ENCODE measurements around the gene NFS1.
"Not testable (repeated sequence)": the region's sequence is repeated elsewhere in the genome, so short reads cannot be mapped to it uniquely, and the experiment has no call there.

Gene NFS1

DNA sequence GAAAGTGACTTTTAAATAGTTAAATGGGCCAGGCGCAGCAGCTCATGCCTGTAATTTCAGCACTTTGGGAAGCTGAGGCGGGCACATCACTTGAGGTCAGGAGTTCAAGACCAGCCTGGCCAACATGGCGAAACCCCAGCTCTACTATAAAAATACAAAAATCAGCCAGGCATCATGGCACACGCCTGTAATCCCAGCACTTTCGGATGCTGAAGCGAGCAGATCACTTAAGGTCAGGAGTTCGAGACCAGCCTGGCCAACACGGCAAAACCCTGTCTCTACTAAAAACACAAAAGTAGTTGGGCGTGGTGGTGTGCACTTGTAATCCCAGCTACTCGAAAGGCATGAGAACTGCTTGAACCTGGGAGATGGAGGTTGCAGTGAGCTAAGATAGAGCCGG lies 6.7 kb upstream of the NFS1 start:
- H3K36me3 ChIP-seq (ENCODE audit: control insufficient read depth, insufficient read depth, low read length); H2AFZ ChIP-seq; H3K9me3 ChIP-seq (ENCODE audit: control insufficient read depth, low read length); H3K4me3 ChIP-seq (ENCODE audit: low read depth, low read length); H3K9ac ChIP-seq; H3K4me2 ChIP-seq (ENCODE audit: low read length); H3K27me3 ChIP-seq (ENCODE audit: control insufficient read depth, insufficient read depth, low read length); H3K4me1 ChIP-seq; H3K27ac ChIP-seq: not testable (repeated sequence)
- peaks cover 11% of the 10 kb centered on the region for H3K79me2 ChIP-seq

DNA sequence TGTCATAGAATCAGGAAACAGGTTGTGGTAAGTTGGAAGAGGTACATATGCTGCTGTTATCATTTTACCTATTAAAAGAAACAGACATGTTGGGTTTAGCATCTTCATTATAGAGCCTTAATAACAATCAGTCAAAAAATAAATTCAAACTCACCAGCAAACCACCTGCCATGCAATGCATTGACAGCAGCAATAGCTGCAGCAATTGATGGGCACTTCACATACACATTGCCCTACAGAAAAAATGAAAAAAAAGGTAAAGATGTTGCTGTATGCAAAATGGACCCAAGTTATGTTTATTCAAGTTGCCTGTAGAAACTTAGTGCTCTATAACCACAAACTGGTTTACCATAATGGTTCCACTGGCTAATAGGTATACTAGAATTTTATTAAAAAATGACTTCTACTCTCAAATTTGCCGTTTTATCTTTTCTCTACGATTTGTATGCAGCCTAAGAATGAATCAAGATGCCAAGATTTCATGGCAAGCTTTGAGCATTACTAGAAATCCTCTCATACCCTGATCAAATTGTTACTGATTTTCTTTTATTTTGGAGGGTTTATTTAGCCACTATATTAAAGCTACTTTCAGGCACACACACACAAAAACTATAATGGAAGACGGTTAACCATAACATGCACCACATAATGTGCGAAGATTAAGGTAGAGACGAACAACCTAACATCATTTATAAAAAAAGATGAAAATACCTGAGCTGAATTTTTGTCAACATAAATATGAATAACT lies 5.5 kb upstream of the NFS1 start:
- Histone ChIP-seq H3K27me3 (ENCODE audit: control insufficient read depth, insufficient read depth, low read length) (no peaks in the 10 kb centered on the region), H3K9ac (no peak overlapping the region), H3K4me3 (ENCODE audit: low read depth, low read length) (no peak overlapping the region), H3K4me1 (no peaks in the 10 kb centered on the region), H2AFZ (no peak overlapping the region), H3K27ac (no peak overlapping the region), H3K9me3 (ENCODE audit: control insufficient read depth, low read length) (no peaks in the 10 kb centered on the region), H3K79me2 (peaks cover 3% of the 10 kb centered on the region), H3K4me2 (ENCODE audit: low read length) (no peak overlapping the region), H3K36me3 (ENCODE audit: control insufficient read depth, insufficient read depth, low read length) (no peaks in the 10 kb centered on the region)
- no peak for TF ChIP-seq CTCF (IDR thresholded peaks at IDR 0.05)

DNA sequence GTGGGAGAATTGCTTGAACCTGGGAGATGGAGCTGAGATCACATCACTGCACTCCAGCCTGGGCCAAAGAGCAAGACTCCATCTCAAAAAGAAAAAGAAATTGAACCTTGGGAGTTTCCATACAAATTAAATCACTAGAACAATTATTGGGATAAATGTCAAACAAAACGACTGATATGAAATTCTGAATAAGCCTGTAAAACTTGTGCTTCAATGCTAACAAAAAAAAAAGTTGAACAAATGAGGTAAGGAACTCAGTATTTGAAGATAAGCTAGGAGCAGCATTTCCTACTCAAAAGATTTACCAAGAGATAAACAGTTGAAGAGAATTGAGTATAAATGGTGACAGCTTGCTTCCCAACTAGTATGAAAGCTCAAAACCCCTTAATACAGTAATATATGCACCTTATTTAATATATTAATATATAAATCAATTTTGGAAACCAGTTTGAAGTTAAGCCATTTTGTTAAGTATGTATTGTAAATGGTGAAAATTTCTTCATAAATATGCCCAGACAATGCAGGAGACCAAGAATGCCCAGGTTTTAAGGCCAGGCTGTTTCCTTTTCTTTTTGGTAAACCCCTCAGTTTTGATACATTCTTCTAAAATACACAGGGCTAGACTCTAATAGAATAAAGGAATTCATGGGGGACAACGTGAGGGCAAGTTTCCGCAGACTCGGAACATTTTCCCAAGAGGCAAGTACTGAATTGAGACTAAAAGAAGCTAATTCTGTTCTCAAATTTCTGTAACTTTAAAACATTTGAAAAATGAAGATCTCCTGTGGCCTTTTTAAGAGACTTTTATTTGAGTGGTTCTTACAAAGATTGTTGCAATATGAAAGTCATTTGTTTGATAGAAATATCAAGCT lies 3.9 kb upstream of the NFS1 start:
- H3K9ac ChIP-seq = no peak overlapping the region
- no peaks in the 10 kb centered on the region for H3K9me3 ChIP-seq (ENCODE audit: control insufficient read depth, low read length)
- H3K27me3 ChIP-seq (ENCODE audit: control insufficient read depth, insufficient read depth, low read length) = no peaks in the 10 kb centered on the region
- H3K36me3 ChIP-seq (ENCODE audit: control insufficient read depth, insufficient read depth, low read length) = no peaks in the 10 kb centered on the region
- no peak overlapping the region for H3K27ac ChIP-seq
- no peak overlapping the region for H3K4me3 ChIP-seq (ENCODE audit: low read depth, low read length)
- H2AFZ ChIP-seq = no peak overlapping the region
- no peak for TF ChIP-seq CTCF (IDR thresholded peaks at IDR 0.05)
- peaks cover 5% of the 10 kb centered on the region for H3K79me2 ChIP-seq
- no peaks in the 10 kb centered on the region for H3K4me1 ChIP-seq
- H3K4me2 ChIP-seq (ENCODE audit: low read length) = no peak overlapping the region

DNA sequence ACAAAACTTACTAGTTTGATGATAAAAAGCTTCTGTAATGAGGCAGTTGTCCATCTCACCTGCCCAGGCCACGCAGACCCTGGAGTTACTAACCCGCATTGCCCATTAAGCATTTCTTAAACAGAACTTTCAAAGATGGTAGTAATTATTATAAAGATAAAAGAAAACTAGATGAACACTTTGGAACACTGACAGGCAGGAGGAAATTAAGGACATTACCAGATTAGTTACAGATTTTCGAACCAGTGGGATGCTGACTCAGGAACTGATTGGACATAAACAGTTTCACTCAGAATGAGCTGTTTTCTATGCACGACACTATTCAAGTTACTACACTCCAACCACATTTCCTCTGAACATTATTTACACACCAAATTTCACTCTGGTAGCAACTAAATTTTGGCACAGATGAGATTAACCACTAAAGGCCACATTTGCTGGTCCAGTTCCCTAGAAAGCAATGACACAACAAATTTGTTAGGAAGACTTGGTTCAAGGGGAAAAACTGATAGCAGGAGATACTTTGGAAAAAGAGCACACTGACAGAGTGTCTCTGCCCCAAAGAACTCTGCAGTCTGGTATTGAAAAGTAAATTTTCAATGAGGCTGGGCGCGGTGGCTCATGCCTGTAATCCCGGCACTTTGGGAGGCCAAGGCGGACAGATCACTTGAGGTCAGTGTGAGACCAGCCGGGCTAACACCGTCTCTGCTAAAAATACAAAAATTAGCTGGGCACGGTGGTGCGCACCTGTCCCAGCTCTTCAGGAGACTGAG lies 3.1 kb upstream of the NFS1 start:
- Histone ChIP-seq H2AFZ (no peak overlapping the region), H3K4me2 (ENCODE audit: low read length) (no peak overlapping the region), H3K27me3 (ENCODE audit: control insufficient read depth, insufficient read depth, low read length) (no peaks in the 10 kb centered on the region), H3K36me3 (ENCODE audit: control insufficient read depth, insufficient read depth, low read length) (no peaks in the 10 kb centered on the region), H3K79me2 (peaks cover 7% of the 10 kb centered on the region), H3K4me3 (ENCODE audit: low read depth, low read length) (no peak overlapping the region), H3K9ac (no peak overlapping the region), H3K4me1 (no peaks in the 10 kb centered on the region), H3K9me3 (ENCODE audit: control insufficient read depth, low read length) (no peaks in the 10 kb centered on the region), H3K27ac (no peak overlapping the region)
- no peak for TF ChIP-seq CTCF (IDR thresholded peaks at IDR 0.05)

- H3K27ac ChIP-seq = no peak overlapping the region
Measured at GRCh38 chr20:35700625-35701148, 1.5 kb upstream of the NFS1 start.

More at GRCh38 chr20:35700625-35701148, 1.5 kb upstream of the NFS1 start:
- H3K27me3 ChIP-seq (ENCODE audit: control insufficient read depth, insufficient read depth, low read length) = no peaks in the 10 kb centered on the region
- no peak overlapping the region for H3K4me3 ChIP-seq (ENCODE audit: low read depth, low read length)
- H3K36me3 ChIP-seq (ENCODE audit: control insufficient read depth, insufficient read depth, low read length) = no peaks in the 10 kb centered on the region
- TF ChIP-seq CTCF (IDR thresholded peaks at IDR 0.05) = no peak
- H2AFZ ChIP-seq = no peak overlapping the region
- peak overlapping the region; percentile 94 for H3K4me2 ChIP-seq (ENCODE audit: low read length)
- H3K79me2 ChIP-seq = peaks cover 5% of the 10 kb centered on the region
- H3K9me3 ChIP-seq (ENCODE audit: control insufficient read depth, low read length) = no peaks in the 10 kb centered on the region
- no peak overlapping the region for H3K9ac ChIP-seq
- H3K4me1 ChIP-seq = no peaks in the 10 kb centered on the region

Data from parathyroid adenoma (tissue), 2 donors.